Astrocyte (in vitro differentiated cells and primary cell): ENCODE measurements around the gene DPYSL3. TPM values are rescaled to one million over a fixed set of nuclear protein-coding genes. Genes with fewer than 3 reads are reported as not detected.

ENCODE experiments used
- DNase-seq: peaks from one replicate; pipeline ENCODE4 v3.0.0-alpha.2; 2010; ENCODE audit warnings: low read depth
- FAIRE-seq: peaks from 2 replicates; lab custom pipeline; 2011; peaks lifted over from hg19 to GRCh38; lab: Jason Lieb, UNC
- H2AFZ ChIP-seq: 2 replicates; pipeline ENCODE4 v1.6.0; 2012; ENCODE audit warnings: low read depth, low read length, inconsistent platforms
- H3K27ac ChIP-seq: 2 replicates; pipeline ENCODE4 v1.5.1; 2011; ENCODE audit warnings: low read depth, low read length, inconsistent platforms
- H3K27me3 ChIP-seq: 2 replicates; pipeline ENCODE4 v1.6.0; 2011; ENCODE audit warnings: low read length, inconsistent platforms; ENCODE audit not compliant: insufficient read depth
- H3K36me3 ChIP-seq: 2 replicates; pipeline ENCODE4 v1.5.1; 2011; ENCODE audit warnings: low read length, inconsistent platforms; ENCODE audit not compliant: insufficient read depth
- H3K4me1 ChIP-seq: 2 replicates; pipeline ENCODE4 v1.5.1; 2011; ENCODE audit warnings: low read length, inconsistent platforms; ENCODE audit not compliant: insufficient read depth
- H3K4me2 ChIP-seq: 2 replicates; pipeline ENCODE4 v1.6.0; 2012; ENCODE audit warnings: low read length, inconsistent platforms
- H3K4me3 ChIP-seq: 2 replicates; pipeline ENCODE4 v1.5.1; 2011; ENCODE audit warnings: low read depth, mild to moderate bottlenecking, low read length, inconsistent platforms; ENCODE audit not compliant: insufficient read depth
- H3K79me2 ChIP-seq: 2 replicates; pipeline ENCODE4 v1.6.0; 2012; ENCODE audit warnings: mild to moderate bottlenecking, low read length, inconsistent platforms; ENCODE audit not compliant: insufficient read depth
- H3K9ac ChIP-seq: 2 replicates; pipeline ENCODE4 v1.6.0; 2012; ENCODE audit warnings: mild to moderate bottlenecking, low read length, inconsistent platforms
- H3K9me3 ChIP-seq: 2 replicates; pipeline ENCODE4 v1.5.1; 2012; ENCODE audit warnings: low read depth, mild to moderate bottlenecking, low read length, inconsistent platforms; ENCODE audit not compliant: insufficient read depth
- H4K20me1 ChIP-seq: 2 replicates; pipeline ENCODE4 v1.6.0; 2012; ENCODE audit warnings: low read length, inconsistent platforms; ENCODE audit not compliant: insufficient read depth
- H3K27ac Mint-ChIP-seq: one replicate; pipeline ENCODE4 v1.8.0; 2021; ENCODE audit warnings: mild to moderate bottlenecking, mixed read lengths; ENCODE audit not compliant: unreplicated experiment
- H3K27me3 Mint-ChIP-seq: one replicate; pipeline ENCODE4 v1.8.0; 2021; ENCODE audit warnings: low read depth, mixed read lengths; ENCODE audit not compliant: unreplicated experiment
- H3K36me3 Mint-ChIP-seq: one replicate; pipeline ENCODE4 v1.8.0; 2021; ENCODE audit warnings: low read depth, mixed read lengths; ENCODE audit not compliant: unreplicated experiment
- H3K4me1 Mint-ChIP-seq: one replicate; pipeline ENCODE4 v1.8.0; 2021; ENCODE audit warnings: low read depth, mixed read lengths; ENCODE audit not compliant: unreplicated experiment
- H3K4me3 Mint-ChIP-seq: one replicate; pipeline ENCODE4 v1.8.0; 2021; ENCODE audit warnings: mild to moderate bottlenecking, moderate library complexity, mixed read lengths; ENCODE audit not compliant: unreplicated experiment
- H3K9me3 Mint-ChIP-seq: one replicate; pipeline ENCODE4 v1.8.0; 2021; ENCODE audit warnings: mild to moderate bottlenecking, mixed read lengths; ENCODE audit not compliant: unreplicated experiment
- CTCF ChIP-seq: IDR thresholded peaks from 2 replicates; pipeline ENCODE4 v1.5.1; 2011; ENCODE audit warnings: low read depth, mild to moderate bottlenecking, inconsistent platforms, low read length, moderate library complexity; ENCODE audit not compliant: insufficient read depth
- EZH2 ChIP-seq: IDR thresholded peaks from 2 replicates; pipeline ENCODE4 v1.6.1; 2012; ENCODE audit warnings: mild to moderate bottlenecking, low read length, inconsistent platforms; ENCODE audit not compliant: insufficient read depth
- total RNA-seq: library from RNA; stranded (reverse); gene quantifications from 2 replicates; pipeline ENCODE4 v1.2.1, GENCODE V29; 2021

Gene DPYSL3
- total RNA-seq, 1 donor from 2014 or later = 197 TPM

GRCh38 chr5:147341345-147341744, 168.5 kb downstream of the DPYSL3 start:
- Mint-ChIP-seq H3K9me3 (peaks cover 7% of the 10 kb centered on the region), H3K4me1 (no peaks in the 10 kb centered on the region), H3K4me3 (no peak overlapping the region), H3K36me3 (no peaks in the 10 kb centered on the region), H3K27me3 (no peaks in the 10 kb centered on the region), H3K27ac (no peak overlapping the region)
- Histone ChIP-seq H3K4me3 (no peak overlapping the region), H3K27ac (no peak overlapping the region), H3K4me2 (no peak overlapping the region), H3K9ac (no peak overlapping the region), H3K27me3 (no peaks in the 10 kb centered on the region), H2AFZ (no peak overlapping the region), H3K36me3 (no peaks in the 10 kb centered on the region), H3K4me1 (no peaks in the 10 kb centered on the region), H3K9me3 (no peaks in the 10 kb centered on the region), H4K20me1 (no peaks in the 10 kb centered on the region), H3K79me2 (no peaks in the 10 kb centered on the region)
- FAIRE-seq (no peak), DNase-seq (no peak)
- TF ChIP-seq CTCF = no peak
- no peak for TF ChIP-seq EZH2

GRCh38 chr5:147340941-147341340, 168.9 kb downstream of the DPYSL3 start:
- no peaks in the 10 kb centered on the region for H3K9me3 ChIP-seq
- no peaks in the 10 kb centered on the region for H3K4me1 ChIP-seq
- no peaks in the 10 kb centered on the region for H3K36me3 ChIP-seq
- Mint-ChIP-seq H3K27ac (no peak overlapping the region), H3K9me3 (peaks cover 7% of the 10 kb centered on the region), H3K27me3 (no peaks in the 10 kb centered on the region), H3K4me1 (no peaks in the 10 kb centered on the region), H3K4me3 (no peak overlapping the region), H3K36me3 (no peaks in the 10 kb centered on the region)
- H3K79me2 ChIP-seq = no peaks in the 10 kb centered on the region
- DNase-seq (no peak), FAIRE-seq (no peak)
- no peak overlapping the region for H3K4me3 ChIP-seq
- no peaks in the 10 kb centered on the region for H3K27me3 ChIP-seq
- H2AFZ ChIP-seq = no peak overlapping the region
- no peaks in the 10 kb centered on the region for H4K20me1 ChIP-seq
- no peak for TF ChIP-seq CTCF
- no peak for TF ChIP-seq EZH2
- H3K27ac ChIP-seq = no peak overlapping the region
- no peak overlapping the region for H3K4me2 ChIP-seq
- H3K9ac ChIP-seq = no peak overlapping the region
